ENCODE data around the gene HSD3B2. TPM values are rescaled to one million over a fixed set of nuclear protein-coding genes. Genes with fewer than 3 reads are reported as not detected.

HSD3B2 gene
- total RNA-seq, 4 donors from 2014 or later, result 3.9 TPM; not detected in 3

GRCh38 chr1:119391749-119392148 lies 23.2 kb upstream of the HSD3B2 start:
- Histone ChIP-seq H3K36me3 (no peaks in the 10 kb centered on the region), H3K27ac (no peak overlapping the region), H3K9me3 (no peaks in the 10 kb centered on the region), H3K4me3 (no peak overlapping the region), H3K4me1 (no peaks in the 10 kb centered on the region), H3K27me3 (no peaks in the 10 kb centered on the region)
- no peak for TF ChIP-seq CTCF (IDR thresholded peaks at IDR 0.05)
- no peak for TF ChIP-seq POLR2A (IDR thresholded peaks at IDR 0.05)
- no peak for TF ChIP-seq EP300 (IDR thresholded peaks at IDR 0.05)
- no peak for DNase-seq (ENCODE audit: low spot score in 2 of 2)
- WGBS, 2 donors, result 68 to 70% methylated on average over 3 of the region's 3 CpGs

GRCh38 chr1:119394085-119394484 lies 20.9 kb upstream of the HSD3B2 start:
- no peak for DNase-seq (ENCODE audit: low spot score in 2 of 2)
- no peaks in the 10 kb centered on the region for H3K27me3 ChIP-seq

GRCh38 chr1:119396982-119397381 lies 18.0 kb upstream of the HSD3B2 start:
- no peaks in the 10 kb centered on the region for H3K27me3 ChIP-seq
- peaks cover 0 to 2% (median 0%) of the 10 kb centered on the region in 4 donors for H3K9me3 ChIP-seq
- H3K36me3 ChIP-seq, result no peaks in the 10 kb centered on the region
- H3K4me1 ChIP-seq, result no peaks in the 10 kb centered on the region
- H3K4me3 ChIP-seq, result no peak overlapping the region
- DNase-seq (ENCODE audit: low spot score in 2 of 2), result no peak
- no peak overlapping the region for H3K27ac ChIP-seq
- TF ChIP-seq CTCF (IDR thresholded peaks at IDR 0.05) (no peak), EP300 (IDR thresholded peaks at IDR 0.05) (no peak), POLR2A (IDR thresholded peaks at IDR 0.05) (no peak)

More at GRCh38 chr1:119394085-119394484, 20.9 kb upstream of the HSD3B2 start:
- no peak for TF ChIP-seq CTCF (IDR thresholded peaks at IDR 0.05)
- no peak for TF ChIP-seq EP300 (IDR thresholded peaks at IDR 0.05)
- TF ChIP-seq POLR2A (IDR thresholded peaks at IDR 0.05), result no peak
- Histone ChIP-seq H3K4me3 (no peak overlapping the region), H3K27ac (no peak overlapping the region), H3K36me3 (no peaks in the 10 kb centered on the region), H3K9me3 (no peaks in the 10 kb centered on the region), H3K4me1 (no peaks in the 10 kb centered on the region)
- 94 to 100% methylated on average over 1 of the region's 1 CpG for WGBS, 2 donors

- Histone ChIP-seq H3K9me3 (peaks cover 0 to 2% (median 0%) of the 10 kb centered on the region in 4 donors), H3K27ac (no peak overlapping the region), H3K4me1 (no peaks in the 10 kb centered on the region), H3K36me3 (no peaks in the 10 kb centered on the region), H3K4me3 (no peak overlapping the region), H3K27me3 (no peaks in the 10 kb centered on the region)
- DNase-seq (ENCODE audit: low spot score in 2 of 2), result no peak
- TF ChIP-seq CTCF (IDR thresholded peaks at IDR 0.05) (no peak), POLR2A (IDR thresholded peaks at IDR 0.05) (no peak), EP300 (IDR thresholded peaks at IDR 0.05) (no peak)
- WGBS, 2 donors, result 81% methylated on average over 3 of the region's 3 CpGs
These were observed 17.0 kb upstream of the HSD3B2 start for GRCh38 chr1:119397986-119398385.

GRCh38 chr1:119404736-119405135 lies 10.2 kb upstream of the HSD3B2 start:
- TF ChIP-seq EP300 (IDR thresholded peaks at IDR 0.05) (no peak), POLR2A (IDR thresholded peaks at IDR 0.05) (no peak), CTCF (IDR thresholded peaks at IDR 0.05) (no peak)
- H3K9me3 ChIP-seq, result peaks cover 0 to 13% (median 0%) of the 10 kb centered on the region in 4 donors
- H3K36me3 ChIP-seq, result no peaks in the 10 kb centered on the region
- H3K4me3 ChIP-seq, result no peak overlapping the region
- DNase-seq (ENCODE audit: low spot score in 2 of 2), result no peak
- no peaks in the 10 kb centered on the region for H3K4me1 ChIP-seq
- no peak overlapping the region for H3K27ac ChIP-seq
- H3K27me3 ChIP-seq, result no peaks in the 10 kb centered on the region
- whole genome bisulfite sequencing, 2 donors, result 43 to 67% methylated on average over 2 of the region's 2 CpGs
